ENCODE results near the gene NAP1L1.
"Not testable (repeated sequence)": the region's sequence is repeated elsewhere in the genome, so short reads cannot be mapped to it uniquely, and the experiment has no call there.

NAP1L1 gene

DNA sequence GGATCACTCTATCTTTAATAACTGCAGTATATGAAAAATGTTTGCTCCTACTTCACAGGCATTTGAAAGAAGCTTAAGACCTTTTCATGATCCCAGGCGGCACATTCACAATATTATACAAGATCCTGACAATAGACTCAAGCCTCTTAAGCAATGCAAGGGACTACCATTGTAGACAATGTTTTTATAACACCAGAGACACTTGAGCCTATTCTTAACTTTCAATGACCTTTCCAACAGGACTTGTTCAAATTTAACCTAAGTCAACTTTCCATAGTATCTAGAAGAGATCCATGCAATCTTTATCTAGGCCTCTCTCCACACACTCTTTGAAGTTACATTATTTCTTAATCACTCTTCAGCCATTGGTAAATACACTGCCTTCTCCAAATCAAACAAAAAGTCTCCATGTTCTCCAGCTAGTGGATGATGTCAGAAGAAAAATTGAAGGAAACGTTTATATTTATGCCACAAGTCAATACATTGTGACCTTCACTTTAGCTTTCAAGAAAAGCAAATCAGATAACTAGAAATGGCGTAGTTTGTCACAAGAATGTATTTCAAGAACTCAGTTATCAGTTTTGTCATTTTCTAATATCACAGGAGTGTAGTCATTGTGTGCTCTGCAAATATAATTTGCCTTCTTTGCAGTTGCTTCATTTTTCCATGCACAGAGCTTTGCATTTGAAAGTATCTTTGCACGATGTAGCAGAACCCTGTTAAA is 94.1 kb downstream of the NAP1L1 start:
- no peak for DNase-seq (ENCODE audit: low read depth in 2 of 2)

DNA sequence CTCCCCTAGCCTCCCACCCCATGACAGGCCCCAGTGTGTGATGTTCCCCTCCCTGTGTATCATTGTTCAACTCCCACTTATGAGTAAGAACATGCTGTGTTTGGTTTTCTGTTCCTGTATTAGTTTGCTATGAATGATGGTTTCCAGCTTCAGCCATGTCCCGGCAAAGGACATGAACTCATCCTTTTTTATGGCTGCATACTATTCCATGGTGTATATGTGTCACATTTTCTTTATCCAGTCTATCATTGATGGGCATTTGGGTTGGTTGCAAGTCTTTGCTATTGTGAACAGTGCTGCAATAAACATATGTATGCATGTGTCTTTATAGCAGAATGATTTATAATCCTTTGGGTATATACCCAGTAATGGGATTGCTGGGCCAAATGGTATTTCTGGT is 96.8 kb downstream of the NAP1L1 start:
- DNase-seq (ENCODE audit: low read depth in 2 of 2): not testable (repeated sequence)

Data from stimulated activated CD4-positive, alpha-beta T cell treated with anti-CD3 and anti-CD28 coated beads, Interleukin-1b, Interleukin-23, amount 100 ng/mL, for 1 hour (primary cell).